ENCODE measurements around the gene IL26.

IL26 gene

GRCh38 chr12:68154779-68155178, 70.8 kb downstream of the IL26 start:
- no peak for DNase-seq (ENCODE audit: low read depth)
